CD4-positive, alpha-beta T cell treated with Interleukin-17A for 4 hours (primary cell): ENCODE results near the gene TEX101.
"Not testable (repeated sequence)": the region's sequence is repeated elsewhere in the genome, so short reads cannot be mapped to it uniquely, and the experiment has no call there.

Experiments
- DNase-seq: peaks from one replicate; pipeline ENCODE4 v3.0.0-alpha.2; 2020; ENCODE audit warnings: mixed read lengths

The TEX101 gene

GRCh38 chr19:43422000-43422688 is 7.5 kb downstream of the TEX101 start:
- no peak for DNase-seq

GRCh38 chr19:43422689-43423066 is 8.0 kb downstream of the TEX101 start:
- DNase-seq: no peak

DNA sequence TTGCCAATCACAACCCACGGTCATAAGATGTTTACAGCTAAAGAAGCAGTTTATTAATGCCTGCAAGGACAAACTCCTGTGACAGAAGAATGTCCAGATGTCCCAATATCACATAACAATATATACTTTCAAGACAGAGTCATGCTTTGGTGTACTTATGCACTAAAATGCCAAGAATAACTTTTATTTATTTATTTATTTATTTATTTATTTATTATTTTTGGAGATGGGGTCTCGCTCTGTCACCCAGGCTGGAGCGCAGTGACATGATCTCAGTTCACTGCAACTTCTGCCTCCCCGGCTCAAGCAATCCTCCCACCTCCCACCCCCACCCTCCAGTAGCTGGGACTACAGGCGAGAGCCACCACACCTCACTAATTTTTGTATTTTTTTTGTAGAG is 9.1 kb downstream of the TEX101 start:
- no peak for DNase-seq

GRCh38 chr19:43425567-43426392 is 11.1 kb downstream of the TEX101 start:
- no peak for DNase-seq

GRCh38 chr19:43429395-43429794 is 14.7 kb downstream of the TEX101 start:
- DNase-seq: no peak

DNA sequence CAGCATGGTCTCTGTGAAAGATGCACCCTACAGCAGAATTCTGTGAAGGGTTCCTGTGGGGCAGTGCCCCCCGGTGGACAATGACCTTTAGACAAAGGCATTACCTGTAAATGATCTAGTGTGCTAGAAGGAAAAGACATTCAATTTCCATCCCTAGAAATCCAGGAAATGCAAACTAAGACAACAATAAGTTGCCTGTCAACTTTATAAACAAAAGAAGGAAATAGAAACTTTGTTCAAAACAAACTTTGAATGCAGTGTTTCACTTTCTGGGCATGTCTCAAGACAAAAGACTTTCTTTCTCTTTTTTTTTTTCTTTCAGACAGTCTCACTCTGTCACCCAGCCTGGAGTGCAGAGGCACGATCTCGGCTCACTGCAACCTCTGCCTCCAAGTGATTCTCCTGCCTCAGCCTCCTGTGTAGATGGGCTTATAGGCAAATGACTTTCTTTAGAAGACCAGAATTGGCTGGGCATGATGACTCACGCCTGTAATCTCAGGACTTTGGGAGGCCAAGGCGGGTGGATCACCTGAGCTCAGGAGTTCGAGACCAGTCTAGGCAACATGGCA is 15.5 kb downstream of the TEX101 start:
- DNase-seq: no peak

DNA sequence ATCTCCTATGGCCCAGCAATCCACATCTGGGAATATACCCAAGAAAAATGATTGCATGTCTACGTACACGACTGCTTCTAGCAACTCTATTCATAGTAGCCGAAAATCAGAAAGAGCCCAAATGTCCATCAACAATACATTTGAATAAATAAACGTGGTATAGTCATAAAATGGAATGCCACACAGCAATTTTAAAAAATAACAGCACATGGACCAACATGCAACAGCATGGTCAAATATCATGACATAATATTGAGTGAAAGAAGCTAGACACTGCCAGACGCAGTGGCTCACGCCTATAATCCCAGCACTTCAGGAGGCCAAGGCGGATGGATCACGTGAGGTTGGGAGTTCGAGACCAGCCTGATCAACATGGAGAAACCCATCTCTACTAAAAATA is 16.3 kb downstream of the TEX101 start:
- DNase-seq: no peak

GRCh38 chr19:43433358-43433673 is 18.6 kb downstream of the TEX101 start:
- DNase-seq: no peak

- DNase-seq: no peak
Observed at GRCh38 chr19:43433689-43434088, 19.0 kb downstream of the TEX101 start.

GRCh38 chr19:43435775-43436174 is 21.1 kb downstream of the TEX101 start:
- DNase-seq: no peak

GRCh38 chr19:43437284-43437683 is 22.6 kb downstream of the TEX101 start:
- peak; percentile 40 for DNase-seq

DNA sequence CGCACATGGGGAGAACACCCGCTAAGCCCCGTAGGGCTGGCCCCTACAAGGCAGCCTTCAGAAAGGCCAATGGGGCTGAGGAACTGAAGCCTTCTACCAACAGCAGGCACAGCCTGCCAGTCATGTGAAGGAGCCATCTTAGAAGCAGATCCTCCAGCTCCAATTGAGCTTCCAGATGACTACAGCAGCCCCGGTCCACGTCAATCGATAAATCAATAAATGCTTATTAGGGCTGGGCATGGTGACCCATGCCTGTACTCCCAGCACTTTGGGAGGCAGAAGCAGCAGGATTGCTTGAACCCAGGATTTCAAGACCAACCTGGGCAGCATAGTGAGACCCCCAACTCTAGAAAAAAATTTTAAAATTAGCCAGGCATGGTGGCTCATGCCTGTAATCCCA is 23.0 kb downstream of the TEX101 start:
- no peak for DNase-seq

DNA sequence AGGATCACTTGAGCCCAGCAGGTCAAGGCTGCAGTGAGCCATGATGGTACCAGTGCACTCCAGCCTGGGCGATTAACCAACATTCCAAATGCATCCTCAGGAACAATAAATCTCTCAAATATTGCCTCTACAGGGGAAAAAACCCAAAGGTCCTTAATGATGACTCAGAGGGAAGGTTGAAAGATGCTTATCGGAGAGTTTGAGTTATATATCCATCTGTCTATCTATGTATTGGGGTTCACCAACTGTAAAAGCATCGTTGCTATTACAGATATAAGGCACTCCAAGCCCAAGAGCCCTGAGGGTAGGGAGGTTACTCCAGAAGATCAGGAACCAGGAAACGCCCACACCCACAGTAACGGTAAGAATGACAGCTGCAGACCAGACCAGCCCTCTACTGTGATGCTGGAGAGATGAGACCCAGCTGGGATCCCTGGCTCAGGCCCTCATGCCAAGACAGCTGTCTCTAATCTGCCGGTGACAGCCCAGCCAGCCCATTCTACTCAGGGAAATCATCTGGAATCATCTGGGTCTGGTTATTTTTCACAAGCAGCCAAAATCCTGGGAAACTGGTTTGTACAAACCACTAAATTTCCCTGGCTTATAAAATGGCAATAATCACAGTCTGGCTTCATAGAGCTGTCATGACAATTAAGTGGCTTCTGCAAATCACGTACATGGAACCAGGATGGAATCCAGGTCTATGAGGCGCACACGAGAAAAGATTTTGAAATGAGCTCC is 23.8 kb downstream of the TEX101 start:
- peak; percentile 32 for DNase-seq

DNA sequence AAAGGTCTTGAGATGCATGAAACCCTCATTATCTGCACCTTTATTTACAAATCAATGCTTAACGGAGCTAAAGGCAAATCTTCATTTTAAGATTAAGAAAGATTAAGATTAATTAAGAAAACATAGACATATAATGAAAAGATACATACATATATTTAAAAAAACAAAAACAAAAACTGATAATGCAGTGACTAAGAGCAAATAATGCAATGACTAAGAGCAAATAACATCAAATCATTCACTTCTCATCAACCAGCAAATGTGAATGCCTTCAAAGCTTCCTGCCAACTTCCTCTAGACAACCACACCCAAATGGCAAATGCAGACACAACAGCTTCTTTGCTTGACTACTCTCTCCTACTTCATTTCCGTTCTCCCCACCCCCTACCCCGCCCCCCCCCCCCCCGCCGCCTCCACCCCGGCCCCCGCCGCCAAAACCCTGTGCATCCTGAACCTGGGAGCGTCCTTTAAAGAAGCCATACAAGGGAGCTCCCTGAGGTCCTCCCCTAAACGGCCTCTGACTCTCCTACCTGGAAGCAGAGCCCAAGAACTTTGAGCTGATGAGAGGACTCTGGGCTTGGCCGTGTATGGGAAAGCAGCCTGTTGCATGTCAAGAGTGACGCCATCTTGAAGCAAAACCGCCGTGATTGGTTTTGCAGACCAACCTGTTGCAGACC is 24.5 kb downstream of the TEX101 start:
- DNase-seq: peak; percentile 80

GRCh38 chr19:43439709-43440063 is 25.0 kb downstream of the TEX101 start:
- DNase-seq: no peak

- DNase-seq: no peak
Observed at GRCh38 chr19:43441716-43442115, 27.0 kb downstream of the TEX101 start.

DNA sequence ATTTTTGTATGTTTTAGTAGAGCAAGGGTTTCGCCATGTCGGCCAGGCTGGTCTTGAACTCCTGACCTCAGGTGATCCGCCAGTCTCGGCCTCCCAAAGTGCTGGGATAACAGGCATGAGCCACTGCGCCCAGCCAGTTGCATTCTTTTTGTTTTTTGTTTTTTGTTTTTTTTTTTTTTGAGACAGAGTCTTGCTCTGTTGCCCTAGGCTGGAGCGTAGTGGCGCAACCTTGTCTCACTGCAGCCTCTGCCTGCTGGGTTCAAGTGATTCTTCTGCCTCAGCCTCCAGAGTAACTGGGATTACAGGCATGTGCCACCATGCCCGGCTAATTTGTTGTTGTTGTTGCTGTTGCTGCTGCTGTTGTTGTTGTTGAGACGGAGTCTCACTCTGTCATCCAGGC is 29.4 kb downstream of the TEX101 start:
- DNase-seq: not testable (repeated sequence)

- DNase-seq: no peak
Observed at GRCh38 chr19:43444531-43445287, 30.0 kb downstream of the TEX101 start.

DNA sequence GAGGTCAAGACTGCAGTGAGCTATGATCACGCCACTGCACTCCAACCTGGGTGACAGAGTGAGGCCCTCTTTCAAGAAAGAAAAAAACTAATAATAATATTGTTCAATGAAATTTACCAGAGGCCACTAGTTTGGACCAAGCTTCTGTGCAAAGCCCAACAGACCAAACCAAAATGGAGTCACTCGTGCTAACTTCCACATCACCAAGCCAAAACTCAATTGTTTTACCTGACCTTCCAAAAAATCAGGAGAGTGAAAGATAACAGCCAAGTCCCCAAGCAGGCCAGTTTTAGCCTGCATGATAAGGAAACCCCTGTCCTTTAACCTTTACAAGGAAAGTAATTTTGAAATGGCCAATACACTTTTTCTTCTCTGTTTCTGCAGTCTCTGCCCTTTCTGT is 30.7 kb downstream of the TEX101 start:
- no peak for DNase-seq

GRCh38 chr19:43446746-43447489 is 32.2 kb downstream of the TEX101 start:
- DNase-seq: peak; percentile 88

GRCh38 chr19:43447655-43448054 is 33.0 kb downstream of the TEX101 start:
- no peak for DNase-seq
